ENCODE data around the gene KCNIP3.

The KCNIP3 gene

GRCh38 chr2:95281786-95282185 is 15.4 kb upstream of the KCNIP3 start:
- H3K4me1 Mint-ChIP-seq = no peaks in the 10 kb centered on the region
- H3K36me3 Mint-ChIP-seq = no peaks in the 10 kb centered on the region
- H3K4me3 Mint-ChIP-seq = no peak overlapping the region
- H3K27me3 Mint-ChIP-seq = peaks cover 19% of the 10 kb centered on the region
- ATAC-seq = no peak
- no peak overlapping the region for H3K27ac Mint-ChIP-seq
- H3K9me3 Mint-ChIP-seq = no peaks in the 10 kb centered on the region

- Mint-ChIP-seq H3K36me3 (no peaks in the 10 kb centered on the region), H3K27ac (no peak overlapping the region), H3K4me1 (no peaks in the 10 kb centered on the region), H3K9me3 (no peaks in the 10 kb centered on the region), H3K27me3 (peaks cover 19% of the 10 kb centered on the region), H3K4me3 (no peak overlapping the region)
- no peak for ATAC-seq
These were observed 14.7 kb upstream of the KCNIP3 start for GRCh38 chr2:95282458-95282857.

- no peaks in the 10 kb centered on the region for H3K36me3 Mint-ChIP-seq
- no peaks in the 10 kb centered on the region for H3K9me3 Mint-ChIP-seq
- H3K27ac Mint-ChIP-seq = no peak overlapping the region
- no peak overlapping the region for H3K4me3 Mint-ChIP-seq
- peaks cover 8% of the 10 kb centered on the region for H3K27me3 Mint-ChIP-seq
- no peak for ATAC-seq
- H3K4me1 Mint-ChIP-seq = no peaks in the 10 kb centered on the region
These were observed 13.6 kb upstream of the KCNIP3 start for GRCh38 chr2:95283562-95283961.

GRCh38 chr2:95284886-95285541 is 12.1 kb upstream of the KCNIP3 start:
- Mint-ChIP-seq H3K9me3 (peaks cover under 1% of the 10 kb centered on the region), H3K27me3 (no peaks in the 10 kb centered on the region), H3K27ac (no peak overlapping the region), H3K4me3 (no peak overlapping the region), H3K4me1 (no peaks in the 10 kb centered on the region), H3K36me3 (no peaks in the 10 kb centered on the region)
- ATAC-seq = no peak

- no peaks in the 10 kb centered on the region for H3K36me3 Mint-ChIP-seq
- no peaks in the 10 kb centered on the region for H3K27me3 Mint-ChIP-seq
- peaks cover 5% of the 10 kb centered on the region for H3K9me3 Mint-ChIP-seq
- H3K4me3 Mint-ChIP-seq = no peak overlapping the region
- ATAC-seq = no peak
- no peak overlapping the region for H3K27ac Mint-ChIP-seq
- H3K4me1 Mint-ChIP-seq = no peaks in the 10 kb centered on the region
These were observed 11.6 kb upstream of the KCNIP3 start for GRCh38 chr2:95285542-95285932.

- Mint-ChIP-seq H3K4me3 (no peak overlapping the region), H3K27ac (no peak overlapping the region), H3K36me3 (no peaks in the 10 kb centered on the region), H3K4me1 (no peaks in the 10 kb centered on the region), H3K27me3 (no peaks in the 10 kb centered on the region), H3K9me3 (peaks cover 10% of the 10 kb centered on the region)
- ATAC-seq = no peak
These were observed 9.8 kb upstream of the KCNIP3 start for GRCh38 chr2:95287336-95287735.

- no peaks in the 10 kb centered on the region for H3K36me3 Mint-ChIP-seq
- no peak for ATAC-seq
These were observed 9.3 kb upstream of the KCNIP3 start for GRCh38 chr2:95287806-95288205.

GRCh38 chr2:95289253-95289652 is 7.9 kb upstream of the KCNIP3 start:
- H3K4me1 Mint-ChIP-seq = no peaks in the 10 kb centered on the region
- H3K9me3 Mint-ChIP-seq = peaks cover 13% of the 10 kb centered on the region
- ATAC-seq = no peak
- no peaks in the 10 kb centered on the region for H3K36me3 Mint-ChIP-seq
- no peak overlapping the region for H3K4me3 Mint-ChIP-seq
- no peak overlapping the region for H3K27ac Mint-ChIP-seq
- H3K27me3 Mint-ChIP-seq = no peaks in the 10 kb centered on the region

More at GRCh38 chr2:95287806-95288205, 9.3 kb upstream of the KCNIP3 start:
- Mint-ChIP-seq H3K4me1 (no peaks in the 10 kb centered on the region), H3K4me3 (no peak overlapping the region), H3K27me3 (no peaks in the 10 kb centered on the region), H3K27ac (no peak overlapping the region), H3K9me3 (peaks cover 10% of the 10 kb centered on the region)

- H3K4me1 Mint-ChIP-seq = no peaks in the 10 kb centered on the region
- peaks cover 8% of the 10 kb centered on the region for H3K27me3 Mint-ChIP-seq
- H3K9me3 Mint-ChIP-seq = peaks cover 13% of the 10 kb centered on the region
- H3K4me3 Mint-ChIP-seq = no peak overlapping the region
- H3K27ac Mint-ChIP-seq = no peak overlapping the region
- no peaks in the 10 kb centered on the region for H3K36me3 Mint-ChIP-seq
- no peak for ATAC-seq
These were observed 5.9 kb upstream of the KCNIP3 start for GRCh38 chr2:95291222-95291621.

- ATAC-seq = no peak
- no peaks in the 10 kb centered on the region for H3K36me3 Mint-ChIP-seq
- no peak overlapping the region for H3K4me3 Mint-ChIP-seq
- H3K27ac Mint-ChIP-seq = no peak overlapping the region
- H3K27me3 Mint-ChIP-seq = peaks cover 22% of the 10 kb centered on the region
- H3K4me1 Mint-ChIP-seq = peaks cover 6% of the 10 kb centered on the region
- peaks cover 13% of the 10 kb centered on the region for H3K9me3 Mint-ChIP-seq
These were observed 4.4 kb upstream of the KCNIP3 start for GRCh38 chr2:95292623-95293260.

- Mint-ChIP-seq H3K9me3 (peaks cover 13% of the 10 kb centered on the region), H3K4me1 (peaks cover 6% of the 10 kb centered on the region), H3K27ac (no peak overlapping the region), H3K27me3 (peaks cover 41% of the 10 kb centered on the region), H3K36me3 (no peaks in the 10 kb centered on the region), H3K4me3 (no peak overlapping the region)
- ATAC-seq = no peak
These were observed 2.4 kb upstream of the KCNIP3 start for GRCh38 chr2:95294579-95295250.

GRCh38 chr2:95295376-95295775 is 1.8 kb upstream of the KCNIP3 start:
- ATAC-seq = no peak
- Mint-ChIP-seq H3K27ac (no peak overlapping the region), H3K36me3 (no peaks in the 10 kb centered on the region), H3K4me1 (peaks cover 6% of the 10 kb centered on the region), H3K27me3 (peaks cover 41% of the 10 kb centered on the region), H3K9me3 (peaks cover 10% of the 10 kb centered on the region), H3K4me3 (no peak overlapping the region)

- Mint-ChIP-seq H3K27me3 (peaks cover 47% of the 10 kb centered on the region), H3K4me3 (no peak overlapping the region), H3K4me1 (peaks cover 6% of the 10 kb centered on the region), H3K9me3 (peaks cover 6% of the 10 kb centered on the region), H3K27ac (no peak overlapping the region), H3K36me3 (no peaks in the 10 kb centered on the region)
- no peak for ATAC-seq
These were observed 1.1 kb upstream of the KCNIP3 start for GRCh38 chr2:95296011-95296410.

- no peak for ATAC-seq
- peaks cover 50% of the 10 kb centered on the region for H3K27me3 Mint-ChIP-seq
- no peak overlapping the region for H3K4me3 Mint-ChIP-seq
- H3K36me3 Mint-ChIP-seq = no peaks in the 10 kb centered on the region
- no peak overlapping the region for H3K27ac Mint-ChIP-seq
- H3K4me1 Mint-ChIP-seq = peaks cover 6% of the 10 kb centered on the region
- H3K9me3 Mint-ChIP-seq = peaks cover 3% of the 10 kb centered on the region
These were observed 670 bp downstream of the KCNIP3 start for GRCh38 chr2:95297639-95298395.

- no peak overlapping the region for H3K27ac Mint-ChIP-seq
- peaks cover 6% of the 10 kb centered on the region for H3K4me1 Mint-ChIP-seq
- no peaks in the 10 kb centered on the region for H3K9me3 Mint-ChIP-seq
- ATAC-seq = no peak
- H3K27me3 Mint-ChIP-seq = peaks cover 50% of the 10 kb centered on the region
- H3K36me3 Mint-ChIP-seq = no peaks in the 10 kb centered on the region
- H3K4me3 Mint-ChIP-seq = no peak overlapping the region
These were observed 1.5 kb downstream of the KCNIP3 start for GRCh38 chr2:95298486-95299111.
